ENCODE measurements around the gene ETAA1.

DNA sequence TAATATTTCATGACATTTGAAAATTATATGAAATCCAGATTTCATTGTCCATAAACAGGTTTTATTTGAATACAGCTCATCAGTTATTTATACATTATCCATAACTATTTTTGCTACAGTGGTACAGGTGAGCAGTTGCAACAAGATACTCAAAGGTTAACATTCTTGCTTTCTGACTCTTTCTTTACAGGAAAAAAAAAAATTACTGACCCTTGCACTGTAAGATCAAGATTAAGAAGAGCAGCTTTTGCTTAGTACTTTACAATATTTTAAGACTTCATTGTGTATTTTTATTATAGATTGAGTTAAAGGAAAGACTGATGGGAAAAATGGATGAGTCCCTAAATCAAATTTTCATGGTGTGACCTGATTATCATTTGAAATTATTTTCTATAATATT lies 11.2 kb downstream of the ETAA1 start:
- no peak for TF ChIP-seq FOXM1 (IDR thresholded peaks at IDR 0.05; ENCODE audit: borderline replicate concordance, low read depth)
- TF ChIP-seq, protein P1, sequence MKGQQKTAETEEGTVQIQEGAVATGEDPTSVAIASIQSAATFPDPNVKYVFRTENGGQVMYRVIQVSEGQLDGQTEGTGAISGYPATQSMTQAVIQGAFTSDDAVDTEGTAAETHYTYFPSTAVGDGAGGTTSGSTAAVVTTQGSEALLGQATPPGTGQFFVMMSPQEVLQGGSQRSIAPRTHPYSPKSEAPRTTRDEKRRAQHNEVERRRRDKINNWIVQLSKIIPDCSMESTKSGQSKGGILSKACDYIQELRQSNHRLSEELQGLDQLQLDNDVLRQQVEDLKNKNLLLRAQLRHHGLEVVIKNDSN (IDR thresholded peaks at IDR 0.05): no peak
- no peak for TF ChIP-seq RAD21 (IDR thresholded peaks at IDR 0.05; ENCODE audit: low read depth)
- no peak for TF ChIP-seq YY1 (IDR thresholded peaks at IDR 0.05; ENCODE audit: low read depth)
- no peak for TF ChIP-seq TAF1 (IDR thresholded peaks at IDR 0.05; ENCODE audit: low read depth)
- no peak for TF ChIP-seq TCF12 (IDR thresholded peaks at IDR 0.05; ENCODE audit: low read depth)
- no peak for TF ChIP-seq EGR1 (IDR thresholded peaks at IDR 0.05)
- no peak for TF ChIP-seq EP300 (IDR thresholded peaks at IDR 0.05; ENCODE audit: borderline replicate concordance)
- no peak for TF ChIP-seq CEBPB (IDR thresholded peaks at IDR 0.05)
- no peak for TF ChIP-seq CREB1 (IDR thresholded peaks at IDR 0.05; ENCODE audit: low read depth)
- TF ChIP-seq ZBTB7A (IDR thresholded peaks at IDR 0.05; ENCODE audit: low read depth): no peak
- TF ChIP-seq, protein P2, sequence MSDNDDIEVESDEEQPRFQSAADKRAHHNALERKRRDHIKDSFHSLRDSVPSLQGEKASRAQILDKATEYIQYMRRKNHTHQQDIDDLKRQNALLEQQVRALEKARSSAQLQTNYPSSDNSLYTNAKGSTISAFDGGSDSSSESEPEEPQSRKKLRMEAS (IDR thresholded peaks at IDR 0.05): no peak

Data from Ishikawa (cell line).